ENCODE results near the gene OR5B12.

The OR5B12 gene

GRCh38 chr11:58442136-58442535 is at the start of gene OR5B12:
Gene OR5B12, minus strand, starts transcription at chr11:58442236. Its CDS starts 2,085 bp downstream, at chr11:58440151.
- TF ChIP-seq, protein P1, sequence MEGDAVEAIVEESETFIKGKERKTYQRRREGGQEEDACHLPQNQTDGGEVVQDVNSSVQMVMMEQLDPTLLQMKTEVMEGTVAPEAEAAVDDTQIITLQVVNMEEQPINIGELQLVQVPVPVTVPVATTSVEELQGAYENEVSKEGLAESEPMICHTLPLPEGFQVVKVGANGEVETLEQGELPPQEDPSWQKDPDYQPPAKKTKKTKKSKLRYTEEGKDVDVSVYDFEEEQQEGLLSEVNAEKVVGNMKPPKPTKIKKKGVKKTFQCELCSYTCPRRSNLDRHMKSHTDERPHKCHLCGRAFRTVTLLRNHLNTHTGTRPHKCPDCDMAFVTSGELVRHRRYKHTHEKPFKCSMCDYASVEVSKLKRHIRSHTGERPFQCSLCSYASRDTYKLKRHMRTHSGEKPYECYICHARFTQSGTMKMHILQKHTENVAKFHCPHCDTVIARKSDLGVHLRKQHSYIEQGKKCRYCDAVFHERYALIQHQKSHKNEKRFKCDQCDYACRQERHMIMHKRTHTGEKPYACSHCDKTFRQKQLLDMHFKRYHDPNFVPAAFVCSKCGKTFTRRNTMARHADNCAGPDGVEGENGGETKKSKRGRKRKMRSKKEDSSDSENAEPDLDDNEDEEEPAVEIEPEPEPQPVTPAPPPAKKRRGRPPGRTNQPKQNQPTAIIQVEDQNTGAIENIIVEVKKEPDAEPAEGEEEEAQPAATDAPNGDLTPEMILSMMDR (IDR thresholded peaks at IDR 0.05; ENCODE audit: insufficient read depth, missing control alignments) = no peak
- FAIRE-seq = no peak

GRCh38 chr11:58490827-58491226 is 48.8 kb upstream of the OR5B12 start:
- TF ChIP-seq, protein P1 (IDR thresholded peaks at IDR 0.05; ENCODE audit: insufficient read depth, missing control alignments) = no peak
- no peak for FAIRE-seq
- DNase-seq (ENCODE audit: insufficient read length, low spot score) = no peak

More at GRCh38 chr11:58442136-58442535, at the start of gene OR5B12:
- no peak for DNase-seq (ENCODE audit: insufficient read length, low spot score)

GRCh38 chr11:58487170-58487569 is 45.1 kb upstream of the OR5B12 start:
- FAIRE-seq (no peak), DNase-seq (ENCODE audit: insufficient read length, low spot score) (no peak)
- TF ChIP-seq, protein P1 (IDR thresholded peaks at IDR 0.05; ENCODE audit: insufficient read depth, missing control alignments) = no peak

DNA sequence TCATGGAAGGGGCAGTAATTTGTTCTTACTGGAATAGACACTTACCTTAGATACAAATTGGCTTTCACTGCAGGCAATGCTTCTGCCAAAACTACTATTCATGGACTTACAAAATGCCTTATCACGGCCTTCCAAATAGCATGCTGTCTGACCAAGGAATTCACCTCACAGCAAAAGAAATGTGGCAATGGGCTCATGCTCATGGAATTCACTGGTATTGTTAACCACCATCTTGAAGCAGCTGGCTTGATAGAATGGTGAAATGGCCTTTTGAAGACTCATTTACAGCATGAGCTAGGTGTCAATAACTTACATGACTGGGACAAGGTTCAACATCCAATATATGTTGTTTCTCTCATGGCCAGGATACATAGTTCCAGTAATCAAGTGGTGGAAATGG is 43.9 kb upstream of the OR5B12 start:
- TF ChIP-seq, protein P1 (IDR thresholded peaks at IDR 0.05; ENCODE audit: insufficient read depth, missing control alignments) = no peak
- DNase-seq (ENCODE audit: insufficient read length, low spot score) (no peak), FAIRE-seq (no peak)

DNA sequence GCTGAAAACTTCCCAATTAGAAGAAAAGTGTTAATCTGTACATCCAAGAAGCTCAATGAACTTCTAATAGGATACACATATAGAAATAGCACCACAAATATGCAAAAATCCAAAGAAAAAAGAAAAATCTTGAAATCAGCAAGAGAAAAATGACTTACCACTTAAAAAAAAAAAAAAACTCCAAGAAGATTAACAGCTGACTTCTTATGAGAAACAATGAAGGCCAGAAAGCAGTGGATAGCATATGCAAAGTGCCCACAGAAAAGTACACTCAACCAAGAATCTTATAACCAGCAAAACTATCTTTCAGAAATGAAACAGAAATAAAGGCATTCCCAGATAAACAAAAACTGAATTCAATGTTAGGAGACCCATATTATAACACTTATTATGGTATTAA is 29.9 kb upstream of the OR5B12 start:
- DNase-seq (ENCODE audit: insufficient read length, low spot score) (no peak), FAIRE-seq (no peak)
- TF ChIP-seq, protein P1 (IDR thresholded peaks at IDR 0.05; ENCODE audit: insufficient read depth, missing control alignments) = no peak

DNA sequence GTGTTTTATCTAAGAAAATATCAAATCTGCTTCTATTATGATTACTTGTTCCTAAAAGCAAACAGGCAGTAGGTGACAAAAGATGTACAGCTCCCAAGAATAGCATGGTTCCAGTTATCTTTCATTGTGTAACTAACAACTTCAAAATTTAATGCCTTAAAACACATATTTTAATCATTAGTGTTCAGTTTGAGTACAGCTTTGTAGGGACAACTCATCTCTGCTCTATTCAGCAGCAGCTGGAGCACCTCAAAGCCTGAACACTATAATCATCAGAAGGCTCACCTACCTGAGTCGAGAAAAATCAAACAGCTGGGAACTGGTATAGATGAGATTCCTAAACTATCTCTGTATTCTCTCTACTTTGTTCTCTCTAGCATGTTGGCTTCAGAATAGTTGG is 24.3 kb upstream of the OR5B12 start:
- FAIRE-seq = no peak
- TF ChIP-seq, protein P1 (IDR thresholded peaks at IDR 0.05; ENCODE audit: insufficient read depth, missing control alignments) = no peak

GRCh38 chr11:58465690-58466089 is 23.7 kb upstream of the OR5B12 start:
- FAIRE-seq = no peak
- DNase-seq (ENCODE audit: insufficient read length, low spot score) = no peak
- TF ChIP-seq, protein P1 (IDR thresholded peaks at IDR 0.05; ENCODE audit: insufficient read depth, missing control alignments) = no peak

More for the DNA sequence above, 24.3 kb upstream of the OR5B12 start:
- no peak for DNase-seq (ENCODE audit: insufficient read length, low spot score)

Data from D721Med (cell line).